ENCODE data around the gene PEX10. TPM values are rescaled to one million over a fixed set of nuclear protein-coding genes. Genes with fewer than 3 reads are reported as not detected.

PEX10 gene
- total and polyA plus RNA-seq, 9 donors: 16.3 to 20.6 (median 18.5) TPM

GRCh38 chr1:2407991-2408275, 4.4 kb downstream of the PEX10 start:
- no peaks in the 10 kb centered on the region for H3K9me3 ChIP-seq (replicated peaks; ENCODE audit: control insufficient read depth, low read depth, low read length)
- DNase-seq: no peak
- H3K27me3 ChIP-seq (ENCODE audit: control insufficient read depth, insufficient read depth, low read length): no peaks in the 10 kb centered on the region
- peaks cover 8% of the 10 kb centered on the region for H3K4me1 ChIP-seq (ENCODE audit: control insufficient read depth, insufficient read depth, low read length)
- 95% methylated on average over 8 of the region's 8 CpGs for WGBS (ENCODE audit: insufficient coverage)
- no peak overlapping the region for H3K27ac ChIP-seq (ENCODE audit: low read length)
- H3K36me3 ChIP-seq (ENCODE audit: control insufficient read depth, insufficient read depth, low read length): peaks cover 74% of the 10 kb centered on the region
- no peak overlapping the region for H3K4me3 ChIP-seq (ENCODE audit: low read length)

GRCh38 chr1:2407166-2407990, 5.0 kb downstream of the PEX10 start:
- no peaks in the 10 kb centered on the region for H3K9me3 ChIP-seq (replicated peaks; ENCODE audit: control insufficient read depth, low read depth, low read length)
- 84% methylated on average over 22 of the region's 25 CpGs for WGBS (ENCODE audit: insufficient coverage)
- DNase-seq: no peak
- H3K27ac ChIP-seq (ENCODE audit: low read length): no peak overlapping the region
- no peak overlapping the region for H3K4me3 ChIP-seq (ENCODE audit: low read length)
- no peaks in the 10 kb centered on the region for H3K27me3 ChIP-seq (ENCODE audit: control insufficient read depth, insufficient read depth, low read length)
- H3K4me1 ChIP-seq (ENCODE audit: control insufficient read depth, insufficient read depth, low read length): peaks cover 7% of the 10 kb centered on the region
- H3K36me3 ChIP-seq (ENCODE audit: control insufficient read depth, insufficient read depth, low read length): peaks cover 80% of the 10 kb centered on the region

- H3K27ac ChIP-seq (ENCODE audit: low read length): no peak overlapping the region
- H3K4me1 ChIP-seq (ENCODE audit: control insufficient read depth, insufficient read depth, low read length): peaks cover 2% of the 10 kb centered on the region
- WGBS (ENCODE audit: insufficient coverage): 70% methylated on average over 26 of the region's 26 CpGs
- H3K36me3 ChIP-seq (ENCODE audit: control insufficient read depth, insufficient read depth, low read length): peaks cover 88% of the 10 kb centered on the region
- no peak for DNase-seq
- H3K9me3 ChIP-seq (replicated peaks; ENCODE audit: control insufficient read depth, low read depth, low read length): no peaks in the 10 kb centered on the region
- H3K4me3 ChIP-seq (ENCODE audit: low read length): no peak overlapping the region
- H3K27me3 ChIP-seq (ENCODE audit: control insufficient read depth, insufficient read depth, low read length): no peaks in the 10 kb centered on the region
Observed at GRCh38 chr1:2406451-2407041, 5.8 kb downstream of the PEX10 start.

GRCh38 chr1:2405588-2406295, 6.6 kb downstream of the PEX10 start:
- H3K4me1 ChIP-seq (ENCODE audit: control insufficient read depth, insufficient read depth, low read length): no peaks in the 10 kb centered on the region
- H3K4me3 ChIP-seq (ENCODE audit: low read length): no peak overlapping the region
- DNase-seq: no peak
- no peak overlapping the region for H3K27ac ChIP-seq (ENCODE audit: low read length)
- H3K36me3 ChIP-seq (ENCODE audit: control insufficient read depth, insufficient read depth, low read length): peaks cover 94% of the 10 kb centered on the region
- 77% methylated on average over 11 of the region's 28 CpGs for WGBS (ENCODE audit: insufficient coverage)
- H3K27me3 ChIP-seq (ENCODE audit: control insufficient read depth, insufficient read depth, low read length): no peaks in the 10 kb centered on the region
- H3K9me3 ChIP-seq (replicated peaks; ENCODE audit: control insufficient read depth, low read depth, low read length): no peaks in the 10 kb centered on the region

GRCh38 chr1:2404890-2405511, 7.4 kb downstream of the PEX10 start:
- 80% methylated on average over 17 of the region's 24 CpGs for WGBS (ENCODE audit: insufficient coverage)
- H3K4me3 ChIP-seq (ENCODE audit: low read length): no peak overlapping the region
- no peaks in the 10 kb centered on the region for H3K9me3 ChIP-seq (replicated peaks; ENCODE audit: control insufficient read depth, low read depth, low read length)
- H3K36me3 ChIP-seq (ENCODE audit: control insufficient read depth, insufficient read depth, low read length): peaks cover 95% of the 10 kb centered on the region
- H3K4me1 ChIP-seq (ENCODE audit: control insufficient read depth, insufficient read depth, low read length): no peaks in the 10 kb centered on the region
- H3K27ac ChIP-seq (ENCODE audit: low read length): no peak overlapping the region
- no peak for DNase-seq
- no peaks in the 10 kb centered on the region for H3K27me3 ChIP-seq (ENCODE audit: control insufficient read depth, insufficient read depth, low read length)

GRCh38 chr1:2404142-2404889, 8.0 kb downstream of the PEX10 start:
- no peak for DNase-seq
- H3K27me3 ChIP-seq (ENCODE audit: control insufficient read depth, insufficient read depth, low read length): no peaks in the 10 kb centered on the region
- H3K4me3 ChIP-seq (ENCODE audit: low read length): no peak overlapping the region
- no peaks in the 10 kb centered on the region for H3K4me1 ChIP-seq (ENCODE audit: control insufficient read depth, insufficient read depth, low read length)
- no peak overlapping the region for H3K27ac ChIP-seq (ENCODE audit: low read length)
- H3K36me3 ChIP-seq (ENCODE audit: control insufficient read depth, insufficient read depth, low read length): peaks cover 95% of the 10 kb centered on the region
- 71% methylated on average over 29 of the region's 29 CpGs for whole genome bisulfite sequencing (ENCODE audit: insufficient coverage)
- no peaks in the 10 kb centered on the region for H3K9me3 ChIP-seq (replicated peaks; ENCODE audit: control insufficient read depth, low read depth, low read length)

- 66% methylated on average over 15 of the region's 19 CpGs for WGBS (ENCODE audit: insufficient coverage)
- H3K27me3 ChIP-seq (ENCODE audit: control insufficient read depth, insufficient read depth, low read length): no peaks in the 10 kb centered on the region
- peaks cover 95% of the 10 kb centered on the region for H3K36me3 ChIP-seq (ENCODE audit: control insufficient read depth, insufficient read depth, low read length)
- H3K4me1 ChIP-seq (ENCODE audit: control insufficient read depth, insufficient read depth, low read length): no peaks in the 10 kb centered on the region
- H3K4me3 ChIP-seq (ENCODE audit: low read length): no peak overlapping the region
- H3K9me3 ChIP-seq (replicated peaks; ENCODE audit: control insufficient read depth, low read depth, low read length): no peaks in the 10 kb centered on the region
- H3K27ac ChIP-seq (ENCODE audit: low read length): no peak overlapping the region
- DNase-seq: no peak
Observed at GRCh38 chr1:2403273-2403672, 9.1 kb downstream of the PEX10 start.

- Histone ChIP-seq H3K27me3 (ENCODE audit: control insufficient read depth, insufficient read depth, low read length) (no peaks in the 10 kb centered on the region), H3K36me3 (ENCODE audit: control insufficient read depth, insufficient read depth, low read length) (peaks cover 96% of the 10 kb centered on the region), H3K9me3 (replicated peaks; ENCODE audit: control insufficient read depth, low read depth, low read length) (no peaks in the 10 kb centered on the region), H3K27ac (ENCODE audit: low read length) (no peak overlapping the region), H3K4me3 (ENCODE audit: low read length) (no peak overlapping the region), H3K4me1 (ENCODE audit: control insufficient read depth, insufficient read depth, low read length) (no peaks in the 10 kb centered on the region)
- DNase-seq: no peak
- WGBS (ENCODE audit: insufficient coverage): 92% methylated on average over 17 of the region's 23 CpGs
Observed at GRCh38 chr1:2402420-2402819, 9.9 kb downstream of the PEX10 start.

GRCh38 chr1:2400950-2401649, 11.3 kb downstream of the PEX10 start:
- DNase-seq: no peak
- 100% methylated on average over 1 of the region's 14 CpGs for WGBS (ENCODE audit: insufficient coverage)
- no peak overlapping the region for H3K27ac ChIP-seq (ENCODE audit: low read length)
- no peak overlapping the region for H3K4me3 ChIP-seq (ENCODE audit: low read length)
- H3K4me1 ChIP-seq (ENCODE audit: control insufficient read depth, insufficient read depth, low read length): no peaks in the 10 kb centered on the region
- no peaks in the 10 kb centered on the region for H3K27me3 ChIP-seq (ENCODE audit: control insufficient read depth, insufficient read depth, low read length)
- peaks cover 94% of the 10 kb centered on the region for H3K36me3 ChIP-seq (ENCODE audit: control insufficient read depth, insufficient read depth, low read length)
- no peaks in the 10 kb centered on the region for H3K9me3 ChIP-seq (replicated peaks; ENCODE audit: control insufficient read depth, low read depth, low read length)
